ENCODE data around the gene CSKMT.

- TF ChIP-seq CTCF (IDR thresholded peaks at IDR 0.05) (no peak), EZH2 (IDR thresholded peaks at IDR 0.05; ENCODE audit: borderline replicate concordance, insufficient read depth, low read depth, low read length, poor library complexity, severe bottlenecking) (no peak)
Observed at GRCh38 chr11:62669420-62670161, 4.5 kb downstream of the CSKMT start.
